Astrocyte (in vitro differentiated cells and primary cell): ENCODE measurements around the gene ECE1. TPM values are rescaled to one million over a fixed set of nuclear protein-coding genes. Genes with fewer than 3 reads are reported as not detected.
"Not testable (repeated sequence)": the region's sequence is repeated elsewhere in the genome, so short reads cannot be mapped to it uniquely, and the experiment has no call there.

ENCODE experiments used
- DNase-seq: peaks from one replicate; pipeline ENCODE4 v3.0.0-alpha.2; 2010; ENCODE audit warnings: low read depth
- FAIRE-seq: peaks from 2 replicates; lab custom pipeline; 2011; peaks lifted over from hg19 to GRCh38; lab: Jason Lieb, UNC
- H2AFZ ChIP-seq: 2 replicates; pipeline ENCODE4 v1.6.0; 2012; ENCODE audit warnings: low read depth, low read length, inconsistent platforms
- H3K27ac ChIP-seq: 2 replicates; pipeline ENCODE4 v1.5.1; 2011; ENCODE audit warnings: low read depth, low read length, inconsistent platforms
- H3K27me3 ChIP-seq: 2 replicates; pipeline ENCODE4 v1.6.0; 2011; ENCODE audit warnings: low read length, inconsistent platforms; ENCODE audit not compliant: insufficient read depth
- H3K36me3 ChIP-seq: 2 replicates; pipeline ENCODE4 v1.5.1; 2011; ENCODE audit warnings: low read length, inconsistent platforms; ENCODE audit not compliant: insufficient read depth
- H3K4me1 ChIP-seq: 2 replicates; pipeline ENCODE4 v1.5.1; 2011; ENCODE audit warnings: low read length, inconsistent platforms; ENCODE audit not compliant: insufficient read depth
- H3K4me2 ChIP-seq: 2 replicates; pipeline ENCODE4 v1.6.0; 2012; ENCODE audit warnings: low read length, inconsistent platforms
- H3K4me3 ChIP-seq: 2 replicates; pipeline ENCODE4 v1.5.1; 2011; ENCODE audit warnings: low read depth, mild to moderate bottlenecking, low read length, inconsistent platforms; ENCODE audit not compliant: insufficient read depth
- H3K79me2 ChIP-seq: 2 replicates; pipeline ENCODE4 v1.6.0; 2012; ENCODE audit warnings: mild to moderate bottlenecking, low read length, inconsistent platforms; ENCODE audit not compliant: insufficient read depth
- H3K9ac ChIP-seq: 2 replicates; pipeline ENCODE4 v1.6.0; 2012; ENCODE audit warnings: mild to moderate bottlenecking, low read length, inconsistent platforms
- H3K9me3 ChIP-seq: 2 replicates; pipeline ENCODE4 v1.5.1; 2012; ENCODE audit warnings: low read depth, mild to moderate bottlenecking, low read length, inconsistent platforms; ENCODE audit not compliant: insufficient read depth
- H4K20me1 ChIP-seq: 2 replicates; pipeline ENCODE4 v1.6.0; 2012; ENCODE audit warnings: low read length, inconsistent platforms; ENCODE audit not compliant: insufficient read depth
- H3K27ac Mint-ChIP-seq: one replicate; pipeline ENCODE4 v1.8.0; 2021; ENCODE audit warnings: mild to moderate bottlenecking, mixed read lengths; ENCODE audit not compliant: unreplicated experiment
- H3K27me3 Mint-ChIP-seq: one replicate; pipeline ENCODE4 v1.8.0; 2021; ENCODE audit warnings: low read depth, mixed read lengths; ENCODE audit not compliant: unreplicated experiment
- H3K36me3 Mint-ChIP-seq: one replicate; pipeline ENCODE4 v1.8.0; 2021; ENCODE audit warnings: low read depth, mixed read lengths; ENCODE audit not compliant: unreplicated experiment
- H3K4me1 Mint-ChIP-seq: one replicate; pipeline ENCODE4 v1.8.0; 2021; ENCODE audit warnings: low read depth, mixed read lengths; ENCODE audit not compliant: unreplicated experiment
- H3K4me3 Mint-ChIP-seq: one replicate; pipeline ENCODE4 v1.8.0; 2021; ENCODE audit warnings: mild to moderate bottlenecking, moderate library complexity, mixed read lengths; ENCODE audit not compliant: unreplicated experiment
- H3K9me3 Mint-ChIP-seq: one replicate; pipeline ENCODE4 v1.8.0; 2021; ENCODE audit warnings: mild to moderate bottlenecking, mixed read lengths; ENCODE audit not compliant: unreplicated experiment
- EZH2 ChIP-seq: IDR thresholded peaks from 2 replicates; pipeline ENCODE4 v1.6.1; 2012; ENCODE audit warnings: mild to moderate bottlenecking, low read length, inconsistent platforms; ENCODE audit not compliant: insufficient read depth
- total RNA-seq: library from RNA; stranded (reverse); gene quantifications from 2 replicates; pipeline ENCODE4 v1.2.1, GENCODE V29; 2021
- TF ChIP-seq, protein P1 (sequence below): IDR thresholded peaks from 2 replicates; pipeline ENCODE4 v1.5.1; 2011; ENCODE audit warnings: low read depth, mild to moderate bottlenecking, inconsistent platforms, low read length, moderate library complexity; ENCODE audit not compliant: insufficient read depth

ECE1 gene
- total RNA-seq, 1 donor from 2014 or later = 172 TPM

- Mint-ChIP-seq H3K9me3 (no peaks in the 10 kb centered on the region), H3K27ac (no peak overlapping the region), H3K27me3 (no peaks in the 10 kb centered on the region), H3K4me1 (peaks cover 5% of the 10 kb centered on the region), H3K4me3 (no peak overlapping the region), H3K36me3 (peaks cover 6% of the 10 kb centered on the region)
- Histone ChIP-seq H3K9me3 (no peaks in the 10 kb centered on the region), H3K27ac (no peak overlapping the region), H3K9ac (no peak overlapping the region), H3K27me3 (no peaks in the 10 kb centered on the region), H3K4me1 (peaks cover 14% of the 10 kb centered on the region), H3K4me2 (no peak overlapping the region), H3K4me3 (no peak overlapping the region), H4K20me1 (peaks cover 7% of the 10 kb centered on the region), H2AFZ (no peak overlapping the region), H3K79me2 (peaks cover 35% of the 10 kb centered on the region), H3K36me3 (no peaks in the 10 kb centered on the region)
- DNase-seq = no peak
- no peak for FAIRE-seq
- TF ChIP-seq, protein P1, sequence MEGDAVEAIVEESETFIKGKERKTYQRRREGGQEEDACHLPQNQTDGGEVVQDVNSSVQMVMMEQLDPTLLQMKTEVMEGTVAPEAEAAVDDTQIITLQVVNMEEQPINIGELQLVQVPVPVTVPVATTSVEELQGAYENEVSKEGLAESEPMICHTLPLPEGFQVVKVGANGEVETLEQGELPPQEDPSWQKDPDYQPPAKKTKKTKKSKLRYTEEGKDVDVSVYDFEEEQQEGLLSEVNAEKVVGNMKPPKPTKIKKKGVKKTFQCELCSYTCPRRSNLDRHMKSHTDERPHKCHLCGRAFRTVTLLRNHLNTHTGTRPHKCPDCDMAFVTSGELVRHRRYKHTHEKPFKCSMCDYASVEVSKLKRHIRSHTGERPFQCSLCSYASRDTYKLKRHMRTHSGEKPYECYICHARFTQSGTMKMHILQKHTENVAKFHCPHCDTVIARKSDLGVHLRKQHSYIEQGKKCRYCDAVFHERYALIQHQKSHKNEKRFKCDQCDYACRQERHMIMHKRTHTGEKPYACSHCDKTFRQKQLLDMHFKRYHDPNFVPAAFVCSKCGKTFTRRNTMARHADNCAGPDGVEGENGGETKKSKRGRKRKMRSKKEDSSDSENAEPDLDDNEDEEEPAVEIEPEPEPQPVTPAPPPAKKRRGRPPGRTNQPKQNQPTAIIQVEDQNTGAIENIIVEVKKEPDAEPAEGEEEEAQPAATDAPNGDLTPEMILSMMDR = no peak
- TF ChIP-seq EZH2 = no peak
These were observed 5.2 kb downstream of the ECE1 start for GRCh38 chr1:21285055-21285372.

GRCh38 chr1:21284206-21285054, 5.8 kb downstream of the ECE1 start:
- FAIRE-seq = no peak
- Histone ChIP-seq H3K4me2 (no peak overlapping the region), H3K27me3 (no peaks in the 10 kb centered on the region), H3K9ac (no peak overlapping the region), H3K9me3 (no peaks in the 10 kb centered on the region), H3K4me1 (peaks cover 18% of the 10 kb centered on the region), H4K20me1 (peaks cover 7% of the 10 kb centered on the region), H2AFZ (no peak overlapping the region), H3K79me2 (peaks cover 29% of the 10 kb centered on the region), H3K36me3 (no peaks in the 10 kb centered on the region), H3K4me3 (no peak overlapping the region), H3K27ac (no peak overlapping the region)
- H3K27me3 Mint-ChIP-seq = no peaks in the 10 kb centered on the region
- H3K4me1 Mint-ChIP-seq = peaks cover 10% of the 10 kb centered on the region
- peaks cover 6% of the 10 kb centered on the region for H3K36me3 Mint-ChIP-seq
- H3K4me3 Mint-ChIP-seq = no peak overlapping the region
- no peak overlapping the region for H3K27ac Mint-ChIP-seq
- TF ChIP-seq, protein P1 = no peak
- H3K9me3 Mint-ChIP-seq = no peaks in the 10 kb centered on the region
- no peak for DNase-seq

DNA sequence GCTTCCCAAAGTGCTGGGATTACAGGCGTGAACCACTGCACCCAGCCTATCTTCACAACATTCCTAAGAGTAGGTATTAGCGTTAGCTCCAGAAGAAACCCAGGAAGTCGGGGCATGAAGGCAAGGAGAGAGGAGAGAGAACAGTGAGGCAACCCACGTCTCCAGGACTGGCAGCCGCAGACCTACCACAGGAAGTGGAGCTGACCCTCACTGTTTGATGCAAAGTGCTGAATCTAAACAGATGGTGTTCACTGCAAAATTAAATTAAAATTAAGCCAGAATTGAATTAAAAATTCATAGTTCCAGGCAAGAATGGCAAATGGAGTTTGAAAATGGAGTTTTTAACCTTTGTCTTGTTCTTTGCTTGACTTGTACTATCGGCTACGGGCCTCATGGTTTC, 6.7 kb downstream of the ECE1 start:
- Histone ChIP-seq H3K79me2 (peaks cover 24% of the 10 kb centered on the region), H3K36me3 (no peaks in the 10 kb centered on the region), H3K27me3 (no peaks in the 10 kb centered on the region), H4K20me1 (peaks cover 7% of the 10 kb centered on the region), H2AFZ (no peak overlapping the region), H3K27ac (no peak overlapping the region), H3K4me2 (no peak overlapping the region), H3K4me1 (peaks cover 21% of the 10 kb centered on the region), H3K9me3 (no peaks in the 10 kb centered on the region), H3K4me3 (no peak overlapping the region), H3K9ac (no peak overlapping the region)
- H3K4me3 Mint-ChIP-seq = no peak overlapping the region
- H3K27ac Mint-ChIP-seq = no peak overlapping the region
- H3K9me3 Mint-ChIP-seq = no peaks in the 10 kb centered on the region
- peaks cover 6% of the 10 kb centered on the region for H3K36me3 Mint-ChIP-seq
- TF ChIP-seq, protein P1 = no peak
- TF ChIP-seq EZH2 = no peak
- H3K4me1 Mint-ChIP-seq = peaks cover 11% of the 10 kb centered on the region
- FAIRE-seq = no peak
- DNase-seq = no peak
- no peaks in the 10 kb centered on the region for H3K27me3 Mint-ChIP-seq

- peaks cover 20% of the 10 kb centered on the region for H3K79me2 ChIP-seq
- not testable (repeated sequence) for DNase-seq, H2AFZ ChIP-seq, H4K20me1 ChIP-seq, H3K9ac ChIP-seq, H3K27ac Mint-ChIP-seq, H3K4me3 ChIP-seq, H3K4me3 Mint-ChIP-seq, H3K27ac ChIP-seq, H3K9me3 Mint-ChIP-seq, H3K27me3 ChIP-seq, H3K9me3 ChIP-seq, H3K36me3 ChIP-seq, H3K4me2 ChIP-seq, H3K27me3 Mint-ChIP-seq, FAIRE-seq, H3K36me3 Mint-ChIP-seq
- peaks cover 33% of the 10 kb centered on the region for H3K4me1 ChIP-seq
- H3K4me1 Mint-ChIP-seq = peaks cover 11% of the 10 kb centered on the region
These were observed 8.2 kb downstream of the ECE1 start for GRCh38 chr1:21282020-21282419.
